Neural progenitor cell (in vitro differentiated cells): ENCODE measurements around the gene TRIOBP.
"Not testable (repeated sequence)": the region's sequence is repeated elsewhere in the genome, so short reads cannot be mapped to it uniquely, and the experiment has no call there.

ENCODE experiments used
- CTCF ChIP-seq: fragments of 200-600 bp; sonication (generic); IDR thresholded peaks from 2 replicates; pipeline ENCODE4 v1.5.1; 2017; ENCODE audit warnings: antibody characterized with exemption, mild to moderate bottlenecking
- EZH2 ChIP-seq: fragments of 200-600 bp; sonication (generic); IDR thresholded peaks from 2 replicates; pipeline ENCODE4 v1.6.1; 2017; ENCODE audit warnings: antibody characterized with exemption, mild to moderate bottlenecking, moderate library complexity
- EZH2phosphoT487 ChIP-seq: fragments of 200-600 bp; sonication (generic); IDR thresholded peaks from 2 replicates; pipeline ENCODE4 v1.6.1; 2017; ENCODE audit warnings: antibody characterized with exemption

- not testable (repeated sequence) for TF ChIP-seq CTCF, EZH2, EZH2phosphoT487
These were observed 20.4 kb downstream of the TRIOBP start for GRCh38 chr22:37717235-37717634.
